Upper lobe of right lung (tissue), 1 donor: ENCODE results near the gene CLDN5. TPM values are rescaled to one million over a fixed set of nuclear protein-coding genes. Genes with fewer than 3 reads are reported as not detected.

ENCODE experiments used
- ATAC-seq: fragments of 200-7000 bp; cut with Tn5 transposase; one replicate; pipeline ENCODE4 v1.9.1; 2020; ENCODE audit warnings: mild to moderate bottlenecking, moderate library complexity
- DNase-seq: peaks from one replicate; pipeline ENCODE4 v3.0.0-alpha.2; 2020
- H3K27ac ChIP-seq: fragments of 200-600 bp; one replicate; pipeline ENCODE4 v1.8.0; 2022
- H3K27me3 ChIP-seq: fragments of 200-600 bp; one replicate; pipeline ENCODE4 v1.8.0; 2022; ENCODE audit warnings: mild to moderate bottlenecking
- H3K36me3 ChIP-seq: fragments of 200-600 bp; one replicate; pipeline ENCODE4 v1.8.0; 2022
- H3K4me1 ChIP-seq: fragments of 200-600 bp; one replicate; pipeline ENCODE4 v1.8.0; 2022
- H3K4me3 ChIP-seq: fragments of 200-600 bp; one replicate; pipeline ENCODE4 v1.8.0; 2022; ENCODE audit warnings: mild to moderate bottlenecking
- H3K9me3 ChIP-seq: fragments of 200-600 bp; one replicate; pipeline ENCODE4 v1.8.0; 2022
- intact Hi-C: fragments of 100-400 bp; cut with DNase I; formaldehyde crosslinking; loops from one replicate; pipeline ENCODE4 v1.11.0; 2022
- total RNA-seq: library from RNA; stranded (reverse); fragmentation: NEBNext Ultra II Directional; extraction: Animal tissue kit (Norgen Biotek cat#: 25700); gene quantifications from one replicate; pipeline ENCODE4 v1.2.1, GENCODE V29; 2021
- TF ChIP-seq, protein P1 (sequence below): fragments of 200-600 bp; IDR thresholded peaks from one replicate; pipeline ENCODE4 v1.8.0; 2022; ENCODE audit warnings: antibody characterized with exemption
- donor health status: DM: no; HTN: yes; CAD: no; lungs with severe emphysema.

CLDN5 gene
- total RNA-seq, 1 donor from 2014 or later, result 274 TPM

DNA sequence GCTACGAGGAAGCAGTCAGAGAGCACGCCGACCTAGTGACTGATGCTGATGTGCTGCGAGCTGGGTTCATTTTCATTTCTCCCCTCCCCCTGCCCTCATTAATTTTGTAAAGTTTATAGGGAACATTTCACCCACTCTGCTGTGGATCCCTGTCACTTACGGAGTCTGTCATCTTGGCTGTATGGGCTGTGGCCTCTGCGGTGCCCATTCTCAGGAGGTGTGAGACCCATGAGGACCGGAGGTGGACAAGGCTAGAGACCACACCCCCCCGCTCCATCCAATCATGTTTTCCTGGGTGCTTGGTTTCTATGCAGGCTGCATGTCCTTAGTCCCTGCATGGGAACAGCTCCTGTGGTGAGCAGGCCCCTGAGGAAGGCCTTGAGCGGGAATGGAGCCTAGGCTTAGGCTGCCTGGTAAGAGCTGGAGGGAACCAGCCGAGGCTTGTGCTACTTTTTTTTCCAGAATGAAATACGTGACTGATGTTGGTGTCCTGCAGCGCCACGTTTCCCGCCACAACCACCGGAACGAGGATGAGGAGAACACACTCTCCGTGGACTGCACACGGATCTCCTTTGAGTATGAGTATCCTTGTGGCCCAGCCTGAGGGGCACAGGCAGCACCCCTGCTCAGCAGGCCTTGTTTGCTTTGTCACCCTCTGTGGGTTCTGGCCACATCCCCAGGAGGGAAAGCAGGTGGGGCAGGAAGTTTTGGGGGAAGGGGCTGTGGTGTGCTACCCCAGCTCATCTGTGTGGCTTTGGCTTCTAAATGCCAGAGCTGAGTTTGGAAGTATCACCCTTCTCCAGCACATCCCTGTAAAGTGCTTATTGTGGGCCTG is 19.1 kb downstream of the CLDN5 start:
- Histone ChIP-seq H3K4me1 (no peaks in the 10 kb centered on the region), H3K4me3 (no peak overlapping the region), H3K9me3 (no peaks in the 10 kb centered on the region), H3K27me3 (no peaks in the 10 kb centered on the region), H3K36me3 (no peaks in the 10 kb centered on the region), H3K27ac (no peak overlapping the region)
- ATAC-seq (no peak), DNase-seq (peak; percentile 16)
- intact Hi-C loops, result no loop called here
- TF ChIP-seq, protein P1, sequence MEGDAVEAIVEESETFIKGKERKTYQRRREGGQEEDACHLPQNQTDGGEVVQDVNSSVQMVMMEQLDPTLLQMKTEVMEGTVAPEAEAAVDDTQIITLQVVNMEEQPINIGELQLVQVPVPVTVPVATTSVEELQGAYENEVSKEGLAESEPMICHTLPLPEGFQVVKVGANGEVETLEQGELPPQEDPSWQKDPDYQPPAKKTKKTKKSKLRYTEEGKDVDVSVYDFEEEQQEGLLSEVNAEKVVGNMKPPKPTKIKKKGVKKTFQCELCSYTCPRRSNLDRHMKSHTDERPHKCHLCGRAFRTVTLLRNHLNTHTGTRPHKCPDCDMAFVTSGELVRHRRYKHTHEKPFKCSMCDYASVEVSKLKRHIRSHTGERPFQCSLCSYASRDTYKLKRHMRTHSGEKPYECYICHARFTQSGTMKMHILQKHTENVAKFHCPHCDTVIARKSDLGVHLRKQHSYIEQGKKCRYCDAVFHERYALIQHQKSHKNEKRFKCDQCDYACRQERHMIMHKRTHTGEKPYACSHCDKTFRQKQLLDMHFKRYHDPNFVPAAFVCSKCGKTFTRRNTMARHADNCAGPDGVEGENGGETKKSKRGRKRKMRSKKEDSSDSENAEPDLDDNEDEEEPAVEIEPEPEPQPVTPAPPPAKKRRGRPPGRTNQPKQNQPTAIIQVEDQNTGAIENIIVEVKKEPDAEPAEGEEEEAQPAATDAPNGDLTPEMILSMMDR, result no peak

DNA sequence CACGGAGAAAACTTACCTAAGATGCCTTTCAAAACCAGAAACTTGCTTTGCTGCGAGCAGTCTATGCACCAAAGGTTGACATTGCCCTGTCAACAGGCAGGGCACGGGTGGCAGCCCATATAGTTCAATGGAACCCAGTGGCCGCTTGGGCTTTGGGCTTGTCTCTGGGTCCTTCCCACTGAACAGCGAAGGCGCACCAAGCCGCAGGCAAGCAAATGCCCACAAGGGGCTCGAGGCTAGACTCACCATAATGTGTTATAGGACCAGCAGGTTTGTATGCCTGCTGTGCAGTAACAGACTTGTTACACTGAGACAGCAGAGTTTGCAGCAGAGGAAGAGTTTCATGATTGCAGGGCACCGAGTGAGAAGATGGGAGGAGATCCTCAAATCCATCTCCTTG is 20.3 kb downstream of the CLDN5 start:
- Histone ChIP-seq H3K36me3 (no peaks in the 10 kb centered on the region), H3K27me3 (no peaks in the 10 kb centered on the region), H3K4me1 (no peaks in the 10 kb centered on the region), H3K4me3 (no peak overlapping the region), H3K27ac (no peak overlapping the region), H3K9me3 (no peaks in the 10 kb centered on the region)
- DNase-seq, result peak; percentile 51
- no peak for ATAC-seq
- intact Hi-C loops, result no loop called here
- TF ChIP-seq, protein P1, result no peak

DNA sequence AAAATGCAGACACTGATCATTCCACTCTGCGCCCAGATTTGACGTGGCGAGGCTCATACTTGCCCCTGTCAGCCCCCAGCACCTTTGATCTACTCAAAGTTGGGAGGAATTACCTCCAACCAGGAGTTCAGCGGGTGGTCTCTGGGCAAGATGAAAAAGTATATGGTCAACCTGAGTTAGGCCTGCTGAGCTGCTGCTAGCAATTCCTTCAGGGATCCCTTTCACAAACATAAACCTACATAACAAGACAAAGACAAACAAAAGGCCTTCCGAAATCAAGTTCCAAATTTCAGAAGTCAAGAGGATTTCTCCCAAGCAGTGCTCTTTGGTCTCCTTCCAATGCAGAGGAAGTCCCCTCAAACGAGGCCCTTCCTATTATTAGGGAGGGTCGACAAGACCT is 20.8 kb downstream of the CLDN5 start:
- DNase-seq (no peak), ATAC-seq (no peak)
- H3K9me3 ChIP-seq, result no peaks in the 10 kb centered on the region
- no peaks in the 10 kb centered on the region for H3K4me1 ChIP-seq
- H3K36me3 ChIP-seq, result no peaks in the 10 kb centered on the region
- no peak overlapping the region for H3K4me3 ChIP-seq
- no peaks in the 10 kb centered on the region for H3K27me3 ChIP-seq
- intact Hi-C loops, result no loop called here
- no peak overlapping the region for H3K27ac ChIP-seq
- TF ChIP-seq, protein P1, result no peak

DNA sequence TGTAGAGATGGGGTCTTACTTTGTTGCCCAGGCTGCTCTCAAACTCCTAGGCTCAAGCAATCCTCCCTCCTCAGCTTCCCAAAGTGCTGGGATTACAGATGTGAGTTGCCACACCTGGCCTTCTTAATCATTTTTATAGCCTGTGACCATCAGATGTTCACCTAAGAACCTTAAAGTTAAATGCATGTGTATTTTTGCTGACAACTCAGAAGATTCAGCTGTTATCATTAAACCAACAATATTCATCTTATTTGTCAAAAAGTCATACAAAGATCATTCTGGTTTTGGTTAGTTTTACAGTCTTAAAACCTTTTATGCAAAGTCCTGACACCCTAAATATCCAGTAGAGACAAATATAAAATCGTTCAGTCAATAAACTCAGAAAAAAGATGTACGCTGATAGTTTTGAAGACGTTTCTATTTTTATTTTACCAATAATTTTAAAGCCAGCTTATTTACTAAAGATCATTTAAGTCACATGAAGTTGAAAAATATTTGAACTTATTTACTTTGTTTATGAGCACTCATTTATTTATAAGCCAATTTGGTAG is 22.2 kb downstream of the CLDN5 start:
- H3K27me3 ChIP-seq, result no peaks in the 10 kb centered on the region
- no peaks in the 10 kb centered on the region for H3K9me3 ChIP-seq
- no peak for ATAC-seq
- H3K27ac ChIP-seq, result no peak overlapping the region
- no peaks in the 10 kb centered on the region for H3K36me3 ChIP-seq
- H3K4me1 ChIP-seq, result no peaks in the 10 kb centered on the region
- H3K4me3 ChIP-seq, result no peak overlapping the region
- no peak for DNase-seq
- intact Hi-C loops, result no loop called here
- TF ChIP-seq, protein P1, result no peak

DNA sequence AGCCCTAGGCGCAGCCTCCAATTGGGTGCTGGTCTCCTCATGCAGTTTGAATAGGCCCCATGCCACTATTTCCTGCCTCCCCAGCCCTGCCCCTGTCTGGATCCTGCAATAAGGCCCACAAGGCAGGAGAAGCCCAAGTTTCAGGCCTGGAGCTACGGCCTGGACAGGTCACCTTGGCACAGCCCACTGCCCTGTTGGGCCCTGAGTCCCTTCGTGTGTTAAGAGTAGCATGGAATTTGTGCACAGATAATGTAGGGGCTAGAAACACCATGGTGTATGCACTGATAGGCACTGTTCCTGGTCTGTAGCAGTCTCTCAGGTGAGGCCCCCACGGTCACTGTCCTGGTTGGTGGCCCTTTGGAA is 24.3 kb downstream of the CLDN5 start:
- no peak for DNase-seq
- TF ChIP-seq, protein P1, result no peak
- Histone ChIP-seq H3K9me3 (no peaks in the 10 kb centered on the region), H3K4me3 (no peak overlapping the region), H3K27ac (no peak overlapping the region), H3K27me3 (no peaks in the 10 kb centered on the region), H3K4me1 (no peaks in the 10 kb centered on the region), H3K36me3 (no peaks in the 10 kb centered on the region)
- ATAC-seq, result no peak
- intact Hi-C loops, result no loop called here
